Thyroid gland (tissue), 4 donors: ENCODE data around the gene CPXCR1.
"Not testable (repeated sequence)": the region's sequence is repeated elsewhere in the genome, so short reads cannot be mapped to it uniquely, and the experiment has no call there.

Experiments used
- POLR2A ChIP-seq, 2 donors: fragments of 450-650 bp; IDR thresholded peaks; one replicate each; pipeline ENCODE4 v1.6.1; 2017; ENCODE audit warnings: antibody characterized with exemption in 2 of 2, mild to moderate bottlenecking in 2 of 2, moderate library complexity in 1 of 2
- TF ChIP-seq, protein P1 (sequence below), 6 experiments: fragments of 200-600 bp in 3 of 6; fragments of 450-650 bp in 3 of 6; sonication (generic) in 3 of 6; IDR thresholded peaks; one replicate each; pipeline ENCODE4 v1.5.1; 2016 to 2019; ENCODE audit warnings: antibody characterized with exemption in 6 of 6, mild to moderate bottlenecking in 2 of 6, inconsistent platforms in 1 of 6, moderate library complexity in 1 of 6

DNA sequence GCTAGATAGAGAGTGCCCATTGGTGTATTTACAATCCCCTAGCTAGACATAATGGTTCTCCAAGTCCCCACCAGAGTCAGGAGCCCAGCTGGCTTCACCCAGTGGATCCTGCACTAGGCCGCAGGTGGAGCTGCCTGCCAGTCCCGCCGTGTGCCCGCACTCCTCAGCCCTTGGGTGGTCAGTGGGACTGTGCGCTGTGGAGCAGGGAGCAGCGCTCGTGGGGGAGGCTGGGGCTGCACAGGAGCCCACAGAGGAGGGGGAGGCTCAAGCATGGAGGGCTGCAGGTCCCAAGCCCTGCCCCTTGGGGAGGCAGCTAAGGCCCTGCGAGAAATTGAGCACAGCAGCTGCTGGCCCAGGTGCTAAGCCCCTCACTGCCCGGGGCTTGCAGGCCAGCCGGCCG lies 810 bp upstream of the CPXCR1 start:
- TF ChIP-seq, protein P1, sequence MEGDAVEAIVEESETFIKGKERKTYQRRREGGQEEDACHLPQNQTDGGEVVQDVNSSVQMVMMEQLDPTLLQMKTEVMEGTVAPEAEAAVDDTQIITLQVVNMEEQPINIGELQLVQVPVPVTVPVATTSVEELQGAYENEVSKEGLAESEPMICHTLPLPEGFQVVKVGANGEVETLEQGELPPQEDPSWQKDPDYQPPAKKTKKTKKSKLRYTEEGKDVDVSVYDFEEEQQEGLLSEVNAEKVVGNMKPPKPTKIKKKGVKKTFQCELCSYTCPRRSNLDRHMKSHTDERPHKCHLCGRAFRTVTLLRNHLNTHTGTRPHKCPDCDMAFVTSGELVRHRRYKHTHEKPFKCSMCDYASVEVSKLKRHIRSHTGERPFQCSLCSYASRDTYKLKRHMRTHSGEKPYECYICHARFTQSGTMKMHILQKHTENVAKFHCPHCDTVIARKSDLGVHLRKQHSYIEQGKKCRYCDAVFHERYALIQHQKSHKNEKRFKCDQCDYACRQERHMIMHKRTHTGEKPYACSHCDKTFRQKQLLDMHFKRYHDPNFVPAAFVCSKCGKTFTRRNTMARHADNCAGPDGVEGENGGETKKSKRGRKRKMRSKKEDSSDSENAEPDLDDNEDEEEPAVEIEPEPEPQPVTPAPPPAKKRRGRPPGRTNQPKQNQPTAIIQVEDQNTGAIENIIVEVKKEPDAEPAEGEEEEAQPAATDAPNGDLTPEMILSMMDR (IDR thresholded peaks at IDR 0.05) = not testable (repeated sequence)
- TF ChIP-seq POLR2A (IDR thresholded peaks at IDR 0.05) = not testable (repeated sequence)
